ENCODE measurements around the gene PF4V1.
"Not testable (repeated sequence)": the region's sequence is repeated elsewhere in the genome, so short reads cannot be mapped to it uniquely, and the experiment has no call there.

Gene PF4V1

GRCh38 chr4:73870768-73871167, 17.7 kb downstream of the PF4V1 start:
- DNase-seq (ENCODE audit: low spot score), result no peak

GRCh38 chr4:73871511-73872310, 18.6 kb downstream of the PF4V1 start:
- no peak for DNase-seq (ENCODE audit: low spot score)

- DNase-seq (ENCODE audit: low spot score), result no peak
These were observed 19.4 kb downstream of the PF4V1 start for GRCh38 chr4:73872316-73873108.

GRCh38 chr4:73874386-73874785, 21.3 kb downstream of the PF4V1 start:
- DNase-seq (ENCODE audit: low spot score), result no peak

- no peak for DNase-seq (ENCODE audit: low spot score)
These were observed 22.3 kb downstream of the PF4V1 start for GRCh38 chr4:73875401-73875800.

GRCh38 chr4:73883306-73883705, 30.2 kb downstream of the PF4V1 start:
- DNase-seq (ENCODE audit: low spot score), result no peak

- no peak for DNase-seq (ENCODE audit: low spot score)
These were observed 32.6 kb downstream of the PF4V1 start for GRCh38 chr4:73885574-73886267.

- no peak for DNase-seq (ENCODE audit: low spot score)
These were observed 38.2 kb downstream of the PF4V1 start for GRCh38 chr4:73891326-73891725.

GRCh38 chr4:73891739-73892405, 38.8 kb downstream of the PF4V1 start:
- no peak for DNase-seq (ENCODE audit: low spot score)

- no peak for DNase-seq (ENCODE audit: low spot score)
These were observed 39.9 kb downstream of the PF4V1 start for GRCh38 chr4:73892966-73893365.

- no peak for DNase-seq (ENCODE audit: low spot score)
These were observed 40.9 kb downstream of the PF4V1 start for GRCh38 chr4:73894001-73894400.

GRCh38 chr4:73895201-73896175, 42.4 kb downstream of the PF4V1 start:
- DNase-seq (ENCODE audit: low spot score), result no peak

- no peak for DNase-seq (ENCODE audit: low spot score)
These were observed 43.3 kb downstream of the PF4V1 start for GRCh38 chr4:73896416-73896815.

- no peak for DNase-seq (ENCODE audit: low spot score)
These were observed 44.5 kb downstream of the PF4V1 start for GRCh38 chr4:73897380-73898136.

- DNase-seq (ENCODE audit: low spot score), result not testable (repeated sequence)
These were observed 46.2 kb downstream of the PF4V1 start for GRCh38 chr4:73899338-73899737.

GRCh38 chr4:73901031-73901430, 47.9 kb downstream of the PF4V1 start:
- DNase-seq (ENCODE audit: low spot score), result no peak

GRCh38 chr4:73902038-73902637, 49.0 kb downstream of the PF4V1 start:
- DNase-seq (ENCODE audit: low spot score), result no peak

GRCh38 chr4:73902817-73903547, 49.9 kb downstream of the PF4V1 start:
- no peak for DNase-seq (ENCODE audit: low spot score)

Measured in hepatic stellate cell (primary cell).